Hepatocyte (in vitro differentiated cells): ENCODE data around the gene KRTAP10-7.

Experiments used
- EZH2 ChIP-seq: fragments of 200-600 bp; sonication (generic); IDR thresholded peaks from 2 replicates; pipeline ENCODE4 v1.6.1; 2016; ENCODE audit warnings: antibody characterized with exemption, mild to moderate bottlenecking, borderline replicate concordance
- EZH2phosphoT487 ChIP-seq: fragments of 200-600 bp; sonication (generic); IDR thresholded peaks from one replicate; pipeline ENCODE4 v1.6.1; 2018; ENCODE audit warnings: antibody characterized with exemption, mild to moderate bottlenecking, low read depth, moderate library complexity; ENCODE audit not compliant: unreplicated experiment, severe bottlenecking
- TF ChIP-seq, protein P1 (sequence below): fragments of 200-600 bp; sonication (generic); IDR thresholded peaks from 2 replicates; pipeline ENCODE4 v1.5.1; 2016; ENCODE audit warnings: antibody characterized with exemption, mild to moderate bottlenecking; ENCODE audit not compliant: poor library complexity

DNA sequence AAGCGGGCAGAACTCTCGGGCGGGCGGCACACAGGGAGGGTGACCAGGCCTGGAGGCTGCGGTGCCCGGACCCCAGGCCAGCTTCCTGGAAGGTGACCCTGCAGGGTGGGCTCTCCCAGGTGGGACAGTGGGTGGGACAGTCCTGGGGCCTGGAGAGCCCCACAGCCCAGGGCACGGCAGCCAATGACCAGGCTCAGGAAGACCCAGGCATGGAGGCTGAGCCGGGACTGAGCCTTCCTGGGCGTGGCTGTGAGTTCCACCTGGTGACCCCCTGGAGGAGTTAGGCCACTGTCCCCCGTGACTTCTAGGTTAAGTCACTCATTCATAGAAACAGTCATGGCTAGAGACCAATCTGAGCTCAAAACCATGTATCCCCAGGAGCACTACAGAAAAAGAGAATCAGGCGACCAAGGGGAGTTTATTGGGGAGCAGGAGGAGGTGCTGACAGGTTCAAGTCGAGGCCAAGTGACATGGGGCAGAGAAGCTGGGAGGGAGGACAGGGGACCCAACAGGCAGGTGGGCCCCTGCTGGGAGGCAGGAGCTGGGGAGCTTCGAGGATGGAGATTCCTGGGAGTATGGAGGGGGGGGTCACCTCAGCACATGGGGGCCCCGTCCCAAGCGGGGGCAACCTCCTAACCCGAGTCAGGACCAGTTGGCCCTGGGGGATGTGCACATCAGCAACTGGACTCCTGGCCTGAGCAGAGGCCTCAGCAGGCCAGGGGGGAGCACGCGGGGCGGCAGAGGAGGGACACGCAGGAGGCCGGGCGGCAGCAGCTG is 21.2 kb upstream of the KRTAP10-7 start:
- TF ChIP-seq, protein P1, sequence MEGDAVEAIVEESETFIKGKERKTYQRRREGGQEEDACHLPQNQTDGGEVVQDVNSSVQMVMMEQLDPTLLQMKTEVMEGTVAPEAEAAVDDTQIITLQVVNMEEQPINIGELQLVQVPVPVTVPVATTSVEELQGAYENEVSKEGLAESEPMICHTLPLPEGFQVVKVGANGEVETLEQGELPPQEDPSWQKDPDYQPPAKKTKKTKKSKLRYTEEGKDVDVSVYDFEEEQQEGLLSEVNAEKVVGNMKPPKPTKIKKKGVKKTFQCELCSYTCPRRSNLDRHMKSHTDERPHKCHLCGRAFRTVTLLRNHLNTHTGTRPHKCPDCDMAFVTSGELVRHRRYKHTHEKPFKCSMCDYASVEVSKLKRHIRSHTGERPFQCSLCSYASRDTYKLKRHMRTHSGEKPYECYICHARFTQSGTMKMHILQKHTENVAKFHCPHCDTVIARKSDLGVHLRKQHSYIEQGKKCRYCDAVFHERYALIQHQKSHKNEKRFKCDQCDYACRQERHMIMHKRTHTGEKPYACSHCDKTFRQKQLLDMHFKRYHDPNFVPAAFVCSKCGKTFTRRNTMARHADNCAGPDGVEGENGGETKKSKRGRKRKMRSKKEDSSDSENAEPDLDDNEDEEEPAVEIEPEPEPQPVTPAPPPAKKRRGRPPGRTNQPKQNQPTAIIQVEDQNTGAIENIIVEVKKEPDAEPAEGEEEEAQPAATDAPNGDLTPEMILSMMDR, result no peak
- no peak for TF ChIP-seq EZH2phosphoT487
- TF ChIP-seq EZH2, result no peak
